Prostate gland (tissue), 2 donors: ENCODE measurements around the gene RHBDD1. TPM values are rescaled to one million over a fixed set of nuclear protein-coding genes. Genes with fewer than 3 reads are reported as not detected.
"Not testable (repeated sequence)": the region's sequence is repeated elsewhere in the genome, so short reads cannot be mapped to it uniquely, and the experiment has no call there.

Experiments used
- DNase-seq: peaks from one replicate; pipeline ENCODE4 v3.0.0-alpha.2; 2019; ENCODE audit warnings: low spot score
- H3K27ac ChIP-seq, 2 donors: fragments of 200-600 bp; sonication (generic); 2 replicates each; pipeline ENCODE4 v1.5.1; 2017 to 2019
- H3K27me3 ChIP-seq: fragments of 200-600 bp; sonication (generic); replicated peaks from 2 replicates; pipeline ENCODE4 v1.5.1; 2019; ENCODE audit not compliant: insufficient read depth
- H3K36me3 ChIP-seq, 2 donors: fragments of 200-600 bp; sonication (generic); 1 replicate in 1 of 2; 2 replicates in 1 of 2; pipeline versions ENCODE4 v1.5.1 to v1.8.1; 2017 to 2019
- H3K4me1 ChIP-seq: fragments of 200-600 bp; sonication (generic); replicated peaks from 2 replicates; pipeline ENCODE4 v1.5.1; 2019
- H3K4me3 ChIP-seq, 2 donors: fragments of 200-600 bp; sonication (generic); 2 replicates each; pipeline ENCODE4 v1.5.1; 2017 to 2019
- H3K9me3 ChIP-seq: fragments of 200-600 bp; sonication (generic); 2 replicates; pipeline ENCODE4 v1.5.1; 2017
- CTCF ChIP-seq, 4 experiments: fragments of 200-600 bp in 2 of 4; fragments of 450-650 bp in 2 of 4; sonication (generic) in 2 of 4; IDR thresholded peaks; 1 replicate in 3 of 4; 2 replicates in 1 of 4; pipeline ENCODE4 v1.5.1; 2016 to 2019; ENCODE audit warnings: antibody characterized with exemption in 4 of 4, mild to moderate bottlenecking in 2 of 4, moderate library complexity in 2 of 4
- POLR2A ChIP-seq: fragments of 450-650 bp; IDR thresholded peaks from one replicate; pipeline ENCODE4 v1.6.1; 2016; ENCODE audit warnings: antibody characterized with exemption, mild to moderate bottlenecking
- POLR2AphosphoS5 ChIP-seq: sonication (generic); formaldehyde crosslinking; IDR thresholded peaks from one replicate; pipeline ENCODE4 v1.6.1; 2017; ENCODE audit warnings: antibody characterized with exemption
- WGBS: methylation state at CpG from one replicate; pipeline ENCODE4 v1.1.5; 2018; 5-methylcytosine and 5-hydroxymethylcytosine counted together
- intact Hi-C: fragments of 100-400 bp; cut with DNase I; formaldehyde crosslinking; loops from one replicate; pipeline ENCODE4 v1.14.2; 2022
- total RNA-seq, 2 donors: library from RNA; depleted of rRNA; stranded (reverse); fragments of >200 nt; gene quantifications; one replicate each; pipeline ENCODE4 v1.1.0, GENCODE V29; 2016

The RHBDD1 gene
- total RNA-seq, 2 donors from 2014 or later = 16.5 to 33.5 TPM

- Histone ChIP-seq H3K27ac (no peak overlapping the region), H3K36me3 (no peaks in the 10 kb centered on the region), H3K4me1 (no peaks in the 10 kb centered on the region), H3K9me3 (no peaks in the 10 kb centered on the region), H3K27me3 (no peaks in the 10 kb centered on the region), H3K4me3 (no peak overlapping the region)
- DNase-seq = no peak
- 52% methylated on average over 4 of the region's 4 CpGs for WGBS
- intact Hi-C loops = loop anchor here (10.0 kb wide), 1 partner anchor 144 kb away; no protein-coding TSS in a partner anchor
- TF ChIP-seq POLR2A = no peak
- TF ChIP-seq CTCF (IDR thresholded peaks at IDR 0.05) = no peak
- no peak for TF ChIP-seq POLR2AphosphoS5
These were observed 4.6 kb upstream of the RHBDD1 start for GRCh38 chr2:226831266-226831665.

GRCh38 chr2:226832061-226832460, 3.8 kb upstream of the RHBDD1 start:
- WGBS = 82% methylated on average over 1 of the region's 1 CpG
- Histone ChIP-seq H3K27ac (no peak overlapping the region), H3K9me3 (no peaks in the 10 kb centered on the region), H3K27me3 (no peaks in the 10 kb centered on the region), H3K36me3 (no peaks in the 10 kb centered on the region), H3K4me1 (peaks cover 2% of the 10 kb centered on the region), H3K4me3 (no peak overlapping the region)
- DNase-seq = no peak
- TF ChIP-seq POLR2AphosphoS5 (no peak), CTCF (IDR thresholded peaks at IDR 0.05) (no peak), POLR2A (no peak)
- intact Hi-C loops = loop anchor here (10.0 kb wide), 1 partner anchor 143 kb away; no protein-coding TSS in a partner anchor

GRCh38 chr2:226834880-226835279, 974 bp upstream of the RHBDD1 start:
- H3K9me3 ChIP-seq, H3K27ac ChIP-seq, H3K4me1 ChIP-seq, H3K36me3 ChIP-seq, DNase-seq, H3K27me3 ChIP-seq: not testable (repeated sequence)
- intact Hi-C loops = loop anchor here (10.0 kb wide), 1 partner anchor 140 kb away; no protein-coding TSS in a partner anchor
- peak overlapping the region in 1 of 2 donors; percentile 82 for H3K4me3 ChIP-seq
- 92% methylated on average over 18 of the region's 18 CpGs for WGBS

- Histone ChIP-seq H3K27me3 (no peaks in the 10 kb centered on the region), H3K4me1 (peaks cover 7% of the 10 kb centered on the region), H3K4me3 (peak overlapping the region; percentile 60 to 82), H3K27ac (peak overlapping the region; percentile 96 to 99), H3K36me3 (no peaks in the 10 kb centered on the region), H3K9me3 (no peaks in the 10 kb centered on the region)
- intact Hi-C loops = loop anchor here (10.0 kb wide), 1 partner anchor 139 kb away; no protein-coding TSS in a partner anchor
- DNase-seq = no peak
- TF ChIP-seq CTCF (IDR thresholded peaks at IDR 0.05) (no peak), POLR2A (no peak), POLR2AphosphoS5 (no peak)
- 8% methylated on average over 26 of the region's 26 CpGs for WGBS
These were observed 446 bp upstream of the RHBDD1 start for GRCh38 chr2:226835420-226835795.

- peaks cover 7% of the 10 kb centered on the region for H3K4me1 ChIP-seq
- H3K27ac ChIP-seq = peak overlapping the region; percentile 96 to 99
- no peaks in the 10 kb centered on the region for H3K9me3 ChIP-seq
- H3K36me3 ChIP-seq = no peaks in the 10 kb centered on the region
- TF ChIP-seq CTCF (IDR thresholded peaks at IDR 0.05) (no peak), POLR2AphosphoS5 (peak; percentile 40)
- no peaks in the 10 kb centered on the region for H3K27me3 ChIP-seq
- 2% methylated on average over 6 of the region's 6 CpGs for WGBS
- H3K4me3 ChIP-seq = peak overlapping the region; percentile 60 to 82
- intact Hi-C loops = loop anchor here (10.0 kb wide), 1 partner anchor 138 kb away; no protein-coding TSS in a partner anchor
- DNase-seq = no peak
These were observed 663 bp downstream of the RHBDD1 start for GRCh38 chr2:226836548-226836885.
